NB4 (cell line): ENCODE results near the gene EIPR1.

Source experiments
- DNase-seq: peaks from one replicate; pipeline ENCODE4 v3.0.0; 2010; ENCODE audit warnings: low read depth
- H3K4me3 ChIP-seq: one replicate; pipeline ENCODE4 v1.5.1; 2011; ENCODE audit warnings: mild to moderate bottlenecking, low read depth, low read length, moderate library complexity
- CTCF ChIP-seq: IDR thresholded peaks from one replicate; pipeline ENCODE4 v1.5.1; 2012; ENCODE audit warnings: low read depth, low read length
- MAX ChIP-seq: IDR thresholded peaks from 2 replicates; pipeline ENCODE4 v1.6.1; 2011; ENCODE audit warnings: low read depth, low read length
- MYC ChIP-seq: IDR thresholded peaks from 2 replicates; pipeline ENCODE4 v1.6.1; 2011; ENCODE audit warnings: low read depth, low read length
- POLR2A ChIP-seq: IDR thresholded peaks from 2 replicates; pipeline ENCODE4 v1.6.1; 2011; ENCODE audit warnings: mild to moderate bottlenecking; ENCODE audit not compliant: insufficient read length; ENCODE audit errors: extremely low read depth

Gene EIPR1

GRCh38 chr2:3377612-3378432 lies at the start of gene EIPR1:
Gene EIPR1, minus strand, starts transcription at chr2:3377818. Its CDS starts 129 bp downstream, at chr2:3377689.
- H3K4me3 ChIP-seq, result peak within 1 kb of the TSS; percentile 95
- peak; percentile 100 for DNase-seq
- TF ChIP-seq CTCF, result no peak
- peak; percentile 76 for TF ChIP-seq POLR2A
- peak; percentile 25; the same call in 1 of the 2 replicates for TF ChIP-seq MAX
- TF ChIP-seq MYC, result no peak; the same call in 1 of the 2 replicates

DNA sequence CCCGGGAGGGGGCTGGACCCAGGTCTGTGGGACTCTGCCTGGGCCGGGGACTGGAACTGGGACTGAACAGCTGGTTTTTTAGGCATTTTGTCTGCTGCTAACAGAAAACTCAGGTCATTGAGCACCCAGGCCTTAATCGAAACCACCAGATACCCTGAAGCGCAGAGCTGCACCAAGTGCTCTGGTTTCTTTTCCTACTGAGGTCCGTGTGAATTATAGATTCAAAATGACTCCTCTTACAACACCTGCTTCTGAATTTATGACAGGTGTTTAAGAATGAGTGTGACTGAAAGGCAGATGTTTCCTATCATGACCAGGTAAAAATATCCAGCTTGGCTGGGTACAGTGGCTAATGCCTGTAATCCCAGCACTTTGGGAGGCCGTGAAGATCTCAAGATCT lies 49.7 kb upstream of the EIPR1 start:
- TF ChIP-seq POLR2A (no peak), MYC (no peak), CTCF (no peak), MAX (no peak)
- no peak for DNase-seq
- H3K4me3 ChIP-seq, result no peak overlapping the region

GRCh38 chr2:3426615-3427014 lies 49.0 kb upstream of the EIPR1 start:
- no peak for DNase-seq
- TF ChIP-seq MYC, result no peak
- TF ChIP-seq CTCF, result no peak
- TF ChIP-seq POLR2A, result no peak
- no peak for TF ChIP-seq MAX
- no peak overlapping the region for H3K4me3 ChIP-seq

DNA sequence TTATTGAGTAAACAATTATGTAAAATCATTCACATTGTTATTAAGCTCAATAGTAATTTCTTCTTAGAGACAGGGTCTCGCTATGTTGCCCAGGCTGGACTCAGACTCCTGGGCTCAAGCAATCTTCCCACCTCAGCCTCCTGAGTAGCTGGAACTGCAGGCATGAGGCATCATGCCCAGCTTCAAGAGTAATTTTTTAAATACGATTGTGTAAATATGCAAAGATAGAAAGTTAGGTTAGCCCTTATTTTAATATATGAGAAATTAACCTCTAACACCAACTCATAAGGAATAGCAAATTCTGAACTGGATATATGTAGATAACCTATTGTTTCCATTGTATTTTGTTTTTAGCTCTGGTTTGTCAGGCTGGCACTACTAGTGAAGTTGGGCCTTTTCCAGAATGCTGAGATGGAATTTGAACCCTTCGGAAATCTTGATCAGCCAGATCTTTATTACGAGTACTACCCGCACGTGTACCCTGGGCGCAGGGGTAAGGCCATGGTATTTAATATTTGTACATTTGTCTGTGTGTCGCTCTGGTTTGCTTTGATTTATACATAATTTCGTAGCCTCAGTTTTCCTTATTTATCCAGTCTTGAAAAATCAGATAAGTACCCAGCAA lies 46.7 kb upstream of the EIPR1 start:
- no peak for DNase-seq
- H3K4me3 ChIP-seq, result no peak overlapping the region
- no peak for TF ChIP-seq POLR2A
- TF ChIP-seq MYC, result no peak
- TF ChIP-seq CTCF, result no peak
- no peak for TF ChIP-seq MAX

DNA sequence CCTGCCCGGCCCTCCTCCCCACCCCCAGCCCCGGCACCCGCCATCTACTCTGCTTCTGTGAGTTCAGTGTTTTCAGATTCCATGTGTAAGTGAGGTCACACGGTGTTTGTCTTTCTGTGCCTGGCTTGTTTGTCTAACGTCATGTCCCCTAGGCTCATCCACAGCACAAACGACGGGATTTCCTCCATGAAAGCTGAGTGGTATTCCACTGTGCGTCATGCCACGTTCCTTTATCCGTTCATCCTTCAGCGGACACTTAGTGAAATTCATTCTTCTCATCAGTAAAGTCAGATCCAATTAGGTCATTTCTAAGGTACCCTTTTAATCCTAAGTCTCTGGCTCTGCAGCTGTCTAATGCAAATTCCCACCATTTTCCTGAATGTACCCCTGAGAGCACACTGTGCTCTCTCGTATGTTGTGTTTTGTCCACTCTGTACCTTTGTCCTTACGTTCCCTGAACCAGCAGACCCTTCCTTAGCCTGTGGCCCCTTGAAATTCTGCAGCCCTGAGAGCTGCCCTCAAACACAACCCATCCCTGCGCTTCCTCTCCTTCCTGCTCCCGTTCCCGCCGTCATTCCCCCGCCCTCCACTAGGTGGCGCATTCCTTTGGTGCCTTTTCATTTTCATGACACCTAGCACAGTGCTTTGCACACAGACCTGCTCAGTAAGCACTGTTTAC lies 46.0 kb upstream of the EIPR1 start:
- no peak overlapping the region for H3K4me3 ChIP-seq
- peak; percentile 73 for DNase-seq
- TF ChIP-seq MAX (no peak), CTCF (peak; percentile 99)
